ENCODE results near the gene FYN. TPM values are rescaled to one million over a fixed set of nuclear protein-coding genes. Genes with fewer than 3 reads are reported as not detected.

FYN gene
- total and polyA plus RNA-seq, 2 donors from 2014 or later: 34.5 to 52.4 TPM

GRCh38 chr6:111765763-111766162, 107.5 kb downstream of the FYN start:
- Histone ChIP-seq H3K27me3 (ENCODE audit: control insufficient read depth, insufficient read depth, low read length) (no peaks in the 10 kb centered on the region), H3K4me1 (ENCODE audit: control insufficient read depth in 2 of 3, insufficient read depth in 2 of 3, low read depth in 1 of 3, low read length in 3 of 3) (peaks cover 2 to 9% (median 3%) of the 10 kb centered on the region in 3 donors), H3K36me3 (ENCODE audit: control insufficient read depth in 2 of 3, insufficient read depth in 3 of 3, low read length in 3 of 3) (no peaks in the 10 kb centered on the region), H3K9ac (ENCODE audit: low read length in 3 of 3) (no peak overlapping the region), H3K27ac (ENCODE audit: low read depth in 2 of 2, low read length in 2 of 2) (no peak overlapping the region), H3K9me3 (ENCODE audit: control insufficient read depth in 2 of 3, insufficient read depth in 1 of 3, low read length in 3 of 3) (no peaks in the 10 kb centered on the region), H3K4me3 (ENCODE audit: low read length in 3 of 3) (no peak overlapping the region)
- no peak for TF ChIP-seq CTCF (IDR thresholded peaks at IDR 0.05; ENCODE audit: borderline replicate concordance, extremely low read depth, insufficient read depth)
- no peak for DNase-seq
- intact Hi-C loops (cut with DNase I): no loop called here
- no peak for FAIRE-seq

GRCh38 chr6:111764238-111765175, 108.7 kb downstream of the FYN start:
- TF ChIP-seq CTCF (IDR thresholded peaks at IDR 0.05; ENCODE audit: borderline replicate concordance, extremely low read depth, insufficient read depth): no peak
- no peaks in the 10 kb centered on the region for H3K27me3 ChIP-seq (ENCODE audit: control insufficient read depth, insufficient read depth, low read length)
- no peaks in the 10 kb centered on the region for H3K9me3 ChIP-seq (ENCODE audit: control insufficient read depth in 2 of 3, insufficient read depth in 1 of 3, low read length in 3 of 3)
- H3K4me1 ChIP-seq (ENCODE audit: control insufficient read depth in 2 of 3, insufficient read depth in 2 of 3, low read depth in 1 of 3, low read length in 3 of 3): peaks cover under 1 to 9% (median 3%) of the 10 kb centered on the region in 3 donors
- no peaks in the 10 kb centered on the region for H3K36me3 ChIP-seq (ENCODE audit: control insufficient read depth in 2 of 3, insufficient read depth in 3 of 3, low read length in 3 of 3)
- H3K4me3 ChIP-seq (ENCODE audit: low read length in 3 of 3): no peak overlapping the region
- DNase-seq (peak in 2 of 5 donors; percentile 35 to 56), FAIRE-seq (no peak)
- no peak overlapping the region for H3K9ac ChIP-seq (ENCODE audit: low read length in 3 of 3)
- intact Hi-C loops (cut with DNase I): no loop called here
- H3K27ac ChIP-seq (ENCODE audit: low read depth in 2 of 2, low read length in 2 of 2): no peak overlapping the region

GRCh38 chr6:111763381-111763780, 109.9 kb downstream of the FYN start:
- Histone ChIP-seq H3K36me3 (ENCODE audit: control insufficient read depth in 2 of 3, insufficient read depth in 3 of 3, low read length in 3 of 3) (no peaks in the 10 kb centered on the region), H3K9me3 (ENCODE audit: control insufficient read depth in 2 of 3, insufficient read depth in 1 of 3, low read length in 3 of 3) (no peaks in the 10 kb centered on the region), H3K27me3 (ENCODE audit: control insufficient read depth, insufficient read depth, low read length) (no peaks in the 10 kb centered on the region), H3K9ac (ENCODE audit: low read length in 3 of 3) (no peak overlapping the region), H3K27ac (ENCODE audit: low read depth in 2 of 2, low read length in 2 of 2) (no peak overlapping the region), H3K4me1 (ENCODE audit: control insufficient read depth in 2 of 3, insufficient read depth in 2 of 3, low read depth in 1 of 3, low read length in 3 of 3) (peaks cover 3 to 9% (median 4%) of the 10 kb centered on the region in 3 donors), H3K4me3 (ENCODE audit: low read length in 3 of 3) (no peak overlapping the region)
- no peak for DNase-seq
- intact Hi-C loops (cut with DNase I): no loop called here
- FAIRE-seq: no peak
- TF ChIP-seq CTCF (IDR thresholded peaks at IDR 0.05; ENCODE audit: borderline replicate concordance, extremely low read depth, insufficient read depth): no peak
